Activated CD8-positive, alpha-beta memory T cell treated with anti-CD3 and anti-CD28 coated beads for 1 hour (primary cell): ENCODE results near the gene IBA57.
"Not testable (repeated sequence)": the region's sequence is repeated elsewhere in the genome, so short reads cannot be mapped to it uniquely, and the experiment has no call there.

Experiments used
- DNase-seq, 2 donors: peaks; one replicate each; pipeline ENCODE4 v3.0.0-alpha.2; 2020; ENCODE audit warnings: low read depth in 1 of 2; ENCODE audit errors: extremely low read depth in 1 of 2

The IBA57 gene

DNA sequence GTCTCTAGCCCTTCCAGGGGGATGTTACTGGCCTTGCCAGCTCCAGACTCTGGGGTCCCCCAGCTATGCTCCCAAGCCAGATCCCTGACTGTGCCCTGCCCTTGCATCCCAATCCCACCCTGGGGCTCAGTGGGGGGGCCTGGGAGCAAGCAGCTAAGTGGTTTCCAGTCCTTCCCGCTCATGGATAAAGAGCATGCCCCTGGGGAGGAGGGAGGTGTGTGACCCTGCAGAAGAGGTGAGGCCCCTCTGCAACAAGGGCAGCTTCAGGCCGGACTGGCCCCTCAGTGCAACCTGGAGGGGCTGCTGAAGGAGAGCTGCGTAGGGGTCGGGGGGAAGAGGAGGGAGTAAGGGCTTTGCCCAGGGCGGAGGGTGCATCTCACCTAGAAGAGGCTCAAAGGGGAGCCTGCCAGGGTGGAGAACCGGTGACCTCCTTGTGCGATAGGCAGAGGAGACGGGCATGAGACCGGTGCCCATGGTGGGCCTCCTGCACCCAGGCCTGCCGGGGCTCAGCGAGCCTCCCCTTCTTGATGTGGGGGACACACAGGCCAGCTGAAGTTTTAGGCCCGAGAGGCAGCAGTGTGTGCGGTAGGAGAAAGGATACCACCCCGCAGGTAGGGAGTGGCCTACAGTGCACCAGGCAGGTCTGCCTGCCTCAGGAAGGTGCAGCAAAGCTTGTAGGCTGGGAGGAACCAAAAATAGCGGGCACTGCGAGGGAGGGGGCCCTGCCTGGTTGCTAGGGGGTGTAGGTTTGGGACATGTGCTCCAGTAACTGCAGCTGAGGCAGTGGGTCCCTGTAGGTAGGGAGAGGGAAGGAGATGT is 45.3 kb downstream of the IBA57 start:
- DNase-seq: no peak

GRCh38 chr1:228211531-228212414 is 46.2 kb downstream of the IBA57 start:
- no peak for DNase-seq

DNA sequence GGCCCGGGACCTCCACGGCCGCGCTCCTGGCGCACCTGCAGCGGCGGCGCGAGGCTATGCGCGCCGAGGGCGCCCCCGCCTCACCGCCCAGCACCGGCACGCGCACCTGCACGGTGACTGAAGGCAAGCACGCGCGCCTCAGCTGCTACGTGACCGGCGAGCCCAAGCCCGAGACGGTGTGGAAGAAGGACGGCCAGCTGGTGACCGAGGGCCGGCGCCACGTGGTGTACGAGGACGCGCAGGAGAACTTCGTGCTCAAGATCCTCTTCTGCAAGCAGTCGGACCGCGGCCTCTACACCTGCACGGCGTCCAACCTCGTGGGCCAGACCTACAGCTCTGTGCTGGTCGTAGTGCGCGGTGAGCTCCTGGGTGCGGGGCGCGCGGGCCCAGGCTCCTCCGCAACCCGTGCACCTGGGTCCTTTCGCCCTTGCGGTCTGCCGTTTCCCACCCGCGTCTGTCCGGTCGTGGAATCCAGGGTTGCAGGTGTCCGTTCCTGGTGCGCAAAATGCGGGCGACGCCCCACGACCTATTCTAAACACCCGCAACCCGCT is 46.9 kb downstream of the IBA57 start:
- DNase-seq: no peak

DNA sequence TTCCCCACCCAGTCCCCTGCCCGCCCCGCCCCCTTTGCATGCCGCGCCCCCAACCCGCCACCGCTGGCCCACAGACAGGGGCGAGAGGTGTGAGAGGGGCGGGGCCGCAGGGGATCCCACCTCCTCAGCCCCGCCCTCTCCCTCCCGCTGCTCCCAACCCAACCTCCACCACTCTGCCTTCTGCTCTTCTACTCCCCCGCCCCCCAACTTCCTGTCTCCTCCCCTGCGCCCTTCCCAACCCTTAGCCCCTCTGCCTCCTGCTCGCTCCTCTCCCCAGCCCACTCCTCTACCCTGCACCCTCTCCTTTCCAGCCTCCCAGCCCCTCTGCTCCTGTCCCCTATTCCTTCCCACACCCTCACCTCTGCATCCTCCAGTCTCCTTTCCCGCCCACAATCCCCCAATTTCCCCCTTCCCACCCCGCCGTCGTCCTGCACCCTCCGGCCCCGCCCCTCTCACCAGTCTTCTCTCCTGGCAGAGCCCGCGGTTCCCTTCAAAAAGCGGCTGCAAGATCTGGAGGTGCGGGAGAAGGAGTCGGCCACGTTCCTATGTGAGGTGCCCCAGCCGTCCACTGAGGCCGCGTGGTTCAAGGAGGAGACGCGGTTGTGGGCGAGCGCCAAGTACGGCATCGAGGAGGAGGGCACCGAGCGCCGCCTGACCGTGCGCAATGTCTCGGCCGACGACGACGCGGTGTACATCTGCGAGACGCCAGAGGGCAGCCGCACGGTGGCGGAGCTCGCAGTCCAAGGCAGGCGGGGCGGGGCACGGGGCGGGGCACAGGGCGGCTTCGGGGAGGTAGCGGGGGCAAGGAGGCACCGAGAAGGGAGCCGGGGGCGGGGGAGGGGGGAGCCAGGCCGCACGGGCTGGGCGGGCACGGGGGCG is 47.6 kb downstream of the IBA57 start:
- peak; percentile 77 to 90 for DNase-seq

DNA sequence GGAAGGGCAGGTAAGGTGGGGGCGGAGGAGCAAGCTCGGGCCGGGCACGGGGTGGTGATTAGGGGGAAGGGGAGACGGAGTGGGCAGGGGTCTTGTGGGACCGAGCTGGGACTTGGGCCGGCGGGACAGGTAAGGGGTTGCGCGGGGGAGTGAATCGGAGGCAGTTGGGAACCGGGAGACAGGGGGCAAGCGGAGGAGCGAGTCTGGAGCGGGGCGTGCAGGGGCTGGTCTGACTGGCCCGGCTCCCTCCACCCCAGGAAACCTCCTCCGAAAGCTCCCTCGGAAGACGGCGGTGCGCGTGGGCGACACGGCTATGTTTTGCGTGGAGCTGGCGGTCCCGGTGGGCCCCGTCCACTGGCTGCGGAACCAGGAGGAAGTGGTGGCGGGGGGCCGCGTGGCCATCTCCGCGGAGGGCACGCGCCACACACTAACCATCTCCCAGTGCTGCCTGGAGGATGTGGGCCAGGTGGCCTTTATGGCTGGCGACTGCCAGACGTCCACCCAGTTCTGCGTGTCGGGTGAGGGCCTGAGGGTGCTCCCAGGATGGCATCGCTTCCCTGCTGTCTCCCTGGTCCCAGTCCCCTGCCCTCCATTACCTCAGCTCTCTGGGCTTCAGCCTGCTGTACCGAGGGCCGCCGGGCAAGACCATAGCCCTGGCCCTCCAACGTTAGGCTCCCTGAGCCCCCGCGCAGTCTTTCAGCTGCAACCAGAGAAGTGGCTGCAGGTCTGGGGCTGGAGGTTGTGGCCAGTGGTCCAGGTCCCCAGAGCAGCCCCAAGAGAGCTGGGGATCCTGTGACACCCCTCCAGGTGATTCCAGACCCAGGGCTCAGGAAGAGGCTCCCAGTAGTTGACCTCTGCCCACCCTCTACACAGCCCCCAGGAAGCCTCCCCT is 48.6 kb downstream of the IBA57 start:
- no peak for DNase-seq

DNA sequence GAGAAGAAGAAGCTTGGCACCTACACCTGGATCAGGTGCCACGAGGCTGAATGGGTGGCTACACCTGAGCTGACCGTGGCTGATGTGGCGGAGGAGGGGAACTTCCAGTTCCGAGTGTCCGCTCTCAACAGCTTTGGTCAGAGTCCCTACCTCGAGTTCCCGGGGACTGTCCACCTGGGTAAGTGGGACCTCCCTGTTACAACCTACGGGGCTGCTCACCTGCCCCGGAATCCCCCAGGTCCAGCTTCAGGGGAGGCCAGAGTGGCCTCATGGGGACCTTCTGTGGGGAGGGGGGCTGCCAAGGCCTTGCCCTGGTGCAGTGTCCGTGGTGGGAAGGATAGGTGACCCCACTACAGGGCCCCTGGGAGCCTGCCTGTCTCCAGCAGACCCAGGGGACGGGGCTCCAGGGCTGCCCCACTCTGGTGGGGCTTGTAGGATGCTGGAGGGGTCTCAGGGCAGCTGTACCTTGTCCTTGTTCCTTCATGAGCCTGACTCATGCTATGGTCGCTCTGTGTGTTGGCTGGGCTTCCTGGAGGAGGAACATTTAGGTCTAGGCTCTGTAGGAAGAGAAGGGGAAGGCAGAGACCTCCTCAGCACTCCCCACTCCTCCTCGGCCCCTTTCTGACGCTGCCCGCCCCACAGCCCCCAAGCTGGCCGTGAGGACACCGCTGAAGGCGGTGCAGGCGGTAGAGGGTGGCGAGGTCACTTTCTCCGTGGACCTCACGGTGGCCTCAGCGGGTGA is 49.5 kb downstream of the IBA57 start:
- no peak for DNase-seq

- DNase-seq: no peak
These were observed 50.1 kb downstream of the IBA57 start for GRCh38 chr1:228215663-228216116.

GRCh38 chr1:228216371-228217320 is 51.0 kb downstream of the IBA57 start:
- no peak for DNase-seq

- no peak for DNase-seq
These were observed 52.1 kb downstream of the IBA57 start for GRCh38 chr1:228217551-228218344.

DNA sequence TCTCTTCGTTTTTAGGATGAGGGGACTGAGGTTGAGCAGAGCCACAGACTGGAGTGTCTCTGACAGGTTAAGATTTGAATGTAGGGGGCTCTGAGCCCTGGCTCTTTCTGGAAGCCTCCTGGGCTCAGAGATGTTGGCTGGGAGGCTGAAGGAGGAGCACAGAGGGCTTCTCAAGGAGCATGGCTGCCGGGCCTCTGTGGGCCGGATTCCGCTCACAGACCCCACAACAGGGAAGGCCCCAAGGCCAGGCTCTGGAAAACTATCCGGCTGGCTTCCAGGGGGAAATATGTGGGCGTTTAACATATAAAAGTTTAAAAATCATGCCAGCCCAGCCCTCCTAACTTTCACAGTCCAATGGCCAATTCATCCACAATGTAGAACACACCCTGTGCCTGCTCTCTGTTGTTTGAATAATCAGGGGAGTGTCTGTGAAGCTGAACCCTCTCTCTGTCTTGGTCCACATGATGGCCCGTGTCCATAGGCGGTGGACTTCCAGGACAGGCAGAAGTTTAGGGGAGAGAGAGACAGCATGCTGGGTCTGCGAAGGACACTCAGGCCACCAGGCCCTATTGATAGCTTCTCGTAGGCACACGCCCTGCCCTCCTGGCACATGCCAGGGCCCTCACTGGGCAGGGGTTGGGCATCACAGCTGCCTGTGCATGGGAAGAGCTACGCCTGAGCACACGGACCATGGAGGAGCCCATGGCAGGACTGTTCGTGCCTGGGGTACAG is 53.1 kb downstream of the IBA57 start:
- DNase-seq: no peak

GRCh38 chr1:228219245-228219961 is 53.8 kb downstream of the IBA57 start:
- DNase-seq: no peak

GRCh38 chr1:228219962-228220780 is 54.6 kb downstream of the IBA57 start:
- no peak for DNase-seq

GRCh38 chr1:228221097-228221496 is 55.5 kb downstream of the IBA57 start:
- not testable (repeated sequence) for DNase-seq

- no peak for DNase-seq
These were observed 56.9 kb downstream of the IBA57 start for GRCh38 chr1:228222548-228222947.
